ENCODE data around the gene PTGFRN.
"Not testable (repeated sequence)": the region's sequence is repeated elsewhere in the genome, so short reads cannot be mapped to it uniquely, and the experiment has no call there.

Gene PTGFRN

GRCh38 chr1:116947092-116947860 is 37.6 kb downstream of the PTGFRN start:
- no peak for DNase-seq

GRCh38 chr1:116948046-116948445 is 38.3 kb downstream of the PTGFRN start:
- DNase-seq: no peak

- no peak for DNase-seq
Observed at GRCh38 chr1:116948642-116949041, 38.9 kb downstream of the PTGFRN start.

GRCh38 chr1:116949213-116949985 is 39.7 kb downstream of the PTGFRN start:
- DNase-seq: no peak

- DNase-seq: no peak
Observed at GRCh38 chr1:116950517-116951199, 40.9 kb downstream of the PTGFRN start.

GRCh38 chr1:116951200-116951935 is 41.7 kb downstream of the PTGFRN start:
- no peak for DNase-seq

GRCh38 chr1:116952738-116953275 is 43.1 kb downstream of the PTGFRN start:
- DNase-seq: no peak

- no peak for DNase-seq
Observed at GRCh38 chr1:116954440-116954839, 44.7 kb downstream of the PTGFRN start.

- no peak for DNase-seq
Observed at GRCh38 chr1:116956378-116956777, 46.7 kb downstream of the PTGFRN start.

GRCh38 chr1:116957646-116958045 is 47.9 kb downstream of the PTGFRN start:
- DNase-seq: no peak

- DNase-seq: no peak
Observed at GRCh38 chr1:116958110-116958509, 48.4 kb downstream of the PTGFRN start.

GRCh38 chr1:116958977-116959376 is 49.3 kb downstream of the PTGFRN start:
- no peak for DNase-seq

- no peak for DNase-seq
Observed at GRCh38 chr1:116961606-116962005, 51.9 kb downstream of the PTGFRN start.

- DNase-seq: no peak
Observed at GRCh38 chr1:116962987-116963639, 53.4 kb downstream of the PTGFRN start.

GRCh38 chr1:116966791-116967190 is 57.1 kb downstream of the PTGFRN start:
- DNase-seq: no peak

GRCh38 chr1:116968724-116969123 is 59.0 kb downstream of the PTGFRN start:
- DNase-seq: no peak

GRCh38 chr1:116971258-116971860 is 61.6 kb downstream of the PTGFRN start:
- DNase-seq: no peak

- no peak for DNase-seq
Observed at GRCh38 chr1:116971965-116972673, 62.4 kb downstream of the PTGFRN start.

- no peak for DNase-seq
Observed at GRCh38 chr1:116972674-116973030, 62.9 kb downstream of the PTGFRN start.

- DNase-seq: not testable (repeated sequence)
Observed at GRCh38 chr1:116980309-116980708, 70.6 kb downstream of the PTGFRN start.

GRCh38 chr1:116981521-116982037 is 71.9 kb downstream of the PTGFRN start:
- no peak for DNase-seq
